KOPT-K1 (cell line): ENCODE results near the gene TLR10.

Source experiments
- H3K27ac ChIP-seq: fragments of 200-600 bp; sonication (generic); 2 replicates; pipeline ENCODE4 v1.5.1; 2016; ENCODE audit warnings: antibody characterized with exemption, mild to moderate bottlenecking, low read depth, low read length; ENCODE audit not compliant: poor library complexity, severe bottlenecking
- H3K36me3 ChIP-seq: fragments of 200-600 bp; sonication (generic); 2 replicates; pipeline ENCODE4 v1.5.1; 2017; ENCODE audit warnings: antibody characterized with exemption, mild to moderate bottlenecking, low read length, moderate library complexity; ENCODE audit not compliant: insufficient read depth
- H3K9me3 ChIP-seq: fragments of 200-600 bp; sonication (generic); 2 replicates; pipeline ENCODE4 v1.5.1; 2017; ENCODE audit warnings: antibody characterized with exemption, low read length, mild to moderate bottlenecking; ENCODE audit not compliant: insufficient read depth, poor library complexity, severe bottlenecking

Gene TLR10

DNA sequence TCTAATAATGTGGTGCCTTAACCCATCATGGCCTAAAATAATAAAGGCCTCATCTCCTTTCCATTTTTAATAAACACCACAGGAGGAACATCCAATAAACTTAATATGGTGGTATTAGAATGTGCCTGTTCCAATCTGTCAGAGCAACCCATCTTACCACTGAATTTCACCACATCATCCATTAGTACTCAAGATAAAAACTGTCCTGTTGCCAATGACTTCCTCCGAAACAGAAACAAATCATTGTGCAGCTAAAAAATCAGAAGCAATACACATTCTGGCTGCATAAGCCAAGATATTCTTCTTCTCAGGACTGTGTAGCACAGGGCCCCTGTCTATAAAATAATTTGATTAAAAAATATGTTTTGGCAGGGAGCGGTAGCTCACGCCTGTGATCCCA, 18.5 kb downstream of the TLR10 start:
- Histone ChIP-seq H3K27ac (no peak overlapping the region), H3K36me3 (no peaks in the 10 kb centered on the region)

DNA sequence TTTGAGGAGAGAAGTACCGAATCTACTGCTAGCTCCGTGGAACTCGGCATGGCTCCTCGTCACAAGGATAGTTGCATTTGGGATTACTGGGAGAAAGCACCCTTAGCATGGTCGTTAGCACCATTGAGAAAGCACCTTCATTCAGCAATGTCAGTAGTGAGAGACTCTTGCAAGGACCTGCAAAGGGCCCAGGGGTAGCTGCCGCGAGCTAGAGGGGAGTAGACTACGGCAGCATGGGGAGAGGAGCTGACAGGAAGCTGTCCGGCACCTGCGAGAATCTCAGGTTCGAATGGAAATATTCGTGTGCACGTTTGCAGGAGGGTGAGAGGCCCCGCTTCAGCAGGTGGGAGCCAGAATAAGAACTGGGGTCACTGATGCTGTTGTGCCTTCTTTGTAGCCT, 20.2 kb downstream of the TLR10 start:
- no peak overlapping the region for H3K27ac ChIP-seq
- H3K9me3 ChIP-seq = no peaks in the 10 kb centered on the region
- H3K36me3 ChIP-seq = no peaks in the 10 kb centered on the region

More for the DNA sequence above, 18.5 kb downstream of the TLR10 start:
- no peaks in the 10 kb centered on the region for H3K9me3 ChIP-seq

DNA sequence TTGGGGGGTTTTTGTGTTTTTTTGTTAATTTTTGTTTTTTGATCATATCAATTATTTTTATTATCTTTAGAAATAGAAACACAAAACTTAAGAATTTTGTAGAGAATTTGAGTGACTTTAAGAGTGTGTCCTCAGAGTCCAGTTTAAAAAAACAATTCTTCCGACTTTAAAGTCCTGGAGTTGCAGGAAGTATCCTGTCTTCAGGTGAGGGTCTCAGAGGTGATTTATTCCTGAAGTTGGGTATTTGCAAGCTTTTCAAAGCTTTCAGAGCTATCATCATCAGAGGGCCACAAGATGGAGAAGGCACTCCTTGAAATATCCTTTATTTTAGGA, 23.0 kb downstream of the TLR10 start:
- no peaks in the 10 kb centered on the region for H3K36me3 ChIP-seq
- H3K27ac ChIP-seq = no peak overlapping the region

DNA sequence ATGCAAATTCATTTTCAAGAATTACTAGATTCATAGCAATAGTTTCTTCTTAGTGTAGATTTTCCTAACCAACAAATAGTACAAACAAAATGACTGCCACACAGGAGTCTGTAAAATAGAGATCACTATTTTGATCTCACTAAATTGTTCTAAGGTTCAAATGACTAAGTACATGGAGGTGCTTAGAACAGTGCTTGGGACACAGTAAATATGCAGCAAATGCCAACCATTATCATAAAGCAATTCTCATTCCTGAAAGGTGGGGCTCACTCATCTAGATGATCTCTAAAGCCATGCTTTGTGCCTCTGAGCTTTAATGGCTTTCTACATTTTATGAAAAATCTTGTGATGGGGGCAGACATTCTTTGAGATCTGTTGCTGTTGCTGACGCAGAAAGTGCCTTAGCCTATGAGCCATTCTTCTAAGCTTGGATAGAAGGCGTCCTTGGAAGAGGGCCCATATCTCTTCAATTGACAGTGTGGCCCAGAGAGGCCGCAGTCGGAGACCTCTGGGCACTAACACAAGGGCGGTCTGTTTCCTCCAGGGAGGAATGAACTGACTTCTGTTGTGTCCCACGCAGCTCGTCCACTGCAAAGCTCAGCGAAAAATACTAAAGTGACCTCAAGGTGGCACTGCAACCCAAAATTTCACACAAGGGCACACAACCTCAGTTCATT, 23.5 kb downstream of the TLR10 start:
- Histone ChIP-seq H3K36me3 (no peaks in the 10 kb centered on the region), H3K27ac (no peak overlapping the region), H3K9me3 (no peaks in the 10 kb centered on the region)

More for the DNA sequence above, 23.0 kb downstream of the TLR10 start:
- H3K9me3 ChIP-seq = no peaks in the 10 kb centered on the region

DNA sequence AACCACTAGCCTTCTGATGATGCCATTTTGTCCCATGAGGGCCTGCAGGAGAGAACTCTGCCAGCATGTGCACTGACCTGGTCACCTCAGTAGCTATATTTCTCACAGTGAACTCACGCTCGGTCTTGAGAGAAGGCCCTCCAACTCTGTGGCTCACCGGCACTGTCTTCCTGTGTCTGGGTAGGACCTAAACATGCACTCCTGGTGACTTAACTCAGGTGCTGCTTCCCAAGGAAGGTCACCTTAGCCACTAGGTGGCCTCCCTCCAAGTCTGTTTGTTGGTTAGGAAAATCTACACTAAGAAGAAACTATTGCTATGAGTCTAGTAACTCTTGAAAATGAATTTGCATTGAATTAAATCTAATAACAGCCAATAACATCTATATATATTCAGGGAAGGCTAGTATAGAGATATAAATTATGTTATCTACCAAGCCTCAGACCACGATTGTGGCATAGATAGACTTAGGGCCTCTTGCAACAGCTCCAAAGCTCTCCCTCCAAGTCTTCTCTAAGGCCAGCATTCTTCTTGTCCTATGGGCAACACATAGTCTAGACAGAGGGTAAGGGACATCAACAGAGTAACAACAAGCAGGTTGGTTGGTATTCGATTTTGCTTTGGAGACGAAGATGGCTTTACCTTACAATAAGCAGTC, 24.7 kb downstream of the TLR10 start:
- Histone ChIP-seq H3K9me3 (no peaks in the 10 kb centered on the region), H3K27ac (no peak overlapping the region), H3K36me3 (no peaks in the 10 kb centered on the region)

DNA sequence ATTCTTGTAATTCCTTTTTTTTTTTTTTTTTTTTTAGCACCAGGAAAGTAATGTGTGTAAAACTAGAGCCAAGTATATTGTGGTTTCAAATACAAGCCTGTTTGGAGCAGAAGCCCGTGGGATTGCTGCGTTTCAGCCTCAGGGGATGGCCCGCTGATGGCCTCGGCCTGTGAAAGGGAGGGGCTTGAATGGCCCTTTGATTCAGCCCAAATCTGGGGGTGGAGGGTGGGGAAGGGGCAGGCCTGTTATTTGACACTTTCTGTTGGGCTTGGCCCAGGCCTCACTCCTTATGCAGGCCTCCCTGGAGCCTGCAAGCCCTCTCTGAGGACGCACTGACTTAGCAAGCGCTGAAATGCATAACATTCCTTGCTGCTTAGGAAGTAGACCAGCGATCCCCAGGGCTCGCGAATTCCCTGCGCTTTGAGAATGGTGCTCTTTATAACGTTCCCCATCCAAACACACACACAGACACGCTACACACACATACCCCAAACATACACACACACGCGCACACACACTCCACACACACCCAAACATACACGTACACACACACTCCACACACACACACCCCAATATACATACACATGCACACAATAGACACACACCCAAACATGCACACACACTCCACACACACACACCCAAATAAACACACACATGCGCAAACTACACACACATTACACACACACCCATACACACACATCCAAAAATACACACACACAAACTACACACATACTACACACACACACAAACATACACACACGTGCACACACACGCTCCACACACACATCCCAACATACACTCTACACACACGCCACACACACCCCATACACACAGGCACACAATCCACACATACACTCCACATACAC, 29.6 kb downstream of the TLR10 start:
- Histone ChIP-seq H3K9me3 (peaks cover 5% of the 10 kb centered on the region), H3K27ac (no peak overlapping the region), H3K36me3 (no peaks in the 10 kb centered on the region)

DNA sequence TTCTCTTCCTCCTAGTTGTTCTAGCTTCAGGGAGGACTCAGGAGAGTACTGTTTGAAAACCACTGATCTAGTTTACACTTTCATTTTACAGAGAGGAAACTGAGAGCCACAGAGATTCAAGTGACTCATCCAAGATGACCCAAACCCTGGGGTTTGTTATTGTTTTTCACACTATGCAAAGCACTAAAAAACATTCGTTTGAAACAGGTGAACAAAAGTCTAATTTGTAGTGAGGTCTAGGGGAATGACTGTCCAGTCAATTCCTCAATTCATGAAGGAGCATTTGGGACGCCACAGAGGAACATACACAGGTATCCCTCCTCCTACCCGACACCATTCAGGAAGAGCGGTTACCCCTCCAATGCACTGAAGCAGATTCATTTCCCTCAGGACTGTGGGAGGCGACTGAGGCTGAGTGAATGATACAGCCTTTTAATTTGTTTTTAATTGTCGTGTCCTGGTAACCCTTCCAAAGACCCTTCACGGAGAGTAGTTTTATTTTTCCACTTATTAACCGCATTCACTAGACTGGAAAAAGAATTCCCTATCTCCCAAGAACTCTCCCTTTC, 30.3 kb downstream of the TLR10 start:
- Histone ChIP-seq H3K36me3 (no peaks in the 10 kb centered on the region), H3K27ac (no peak overlapping the region), H3K9me3 (peaks cover 12% of the 10 kb centered on the region)

DNA sequence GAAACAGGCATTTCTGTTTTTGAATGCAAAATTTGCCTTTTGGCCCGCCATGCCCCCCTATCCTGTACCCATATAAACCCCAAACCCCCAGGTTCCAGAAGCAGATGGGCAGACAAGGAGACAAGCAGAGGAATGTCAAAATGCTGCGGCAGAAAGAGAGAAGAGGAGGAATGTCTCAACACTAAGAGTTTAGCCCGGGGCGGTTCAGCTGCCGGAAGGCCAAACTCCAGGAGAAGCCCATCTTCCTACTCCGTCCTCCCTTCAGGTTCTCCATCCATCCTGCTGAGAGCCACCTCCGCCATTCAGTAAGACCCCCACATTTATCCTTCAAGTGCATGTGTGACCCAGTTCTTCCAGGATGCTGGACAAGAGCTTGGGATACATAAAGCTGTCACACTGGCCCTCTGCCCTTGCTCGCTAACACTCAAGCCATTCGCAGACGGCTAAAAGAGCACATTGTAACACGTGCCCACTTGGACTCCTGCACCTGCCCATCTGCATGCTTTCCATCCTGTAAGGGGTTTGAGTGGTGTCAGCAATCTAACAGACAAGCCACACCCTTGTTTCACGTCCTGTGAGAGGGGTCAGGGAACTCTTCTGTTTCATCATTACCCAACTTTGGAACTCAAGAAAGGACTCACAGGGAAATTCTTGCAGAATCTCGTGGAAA, 31.3 kb downstream of the TLR10 start:
- Histone ChIP-seq H3K36me3 (no peaks in the 10 kb centered on the region), H3K27ac (no peak overlapping the region), H3K9me3 (peaks cover 22% of the 10 kb centered on the region)

DNA sequence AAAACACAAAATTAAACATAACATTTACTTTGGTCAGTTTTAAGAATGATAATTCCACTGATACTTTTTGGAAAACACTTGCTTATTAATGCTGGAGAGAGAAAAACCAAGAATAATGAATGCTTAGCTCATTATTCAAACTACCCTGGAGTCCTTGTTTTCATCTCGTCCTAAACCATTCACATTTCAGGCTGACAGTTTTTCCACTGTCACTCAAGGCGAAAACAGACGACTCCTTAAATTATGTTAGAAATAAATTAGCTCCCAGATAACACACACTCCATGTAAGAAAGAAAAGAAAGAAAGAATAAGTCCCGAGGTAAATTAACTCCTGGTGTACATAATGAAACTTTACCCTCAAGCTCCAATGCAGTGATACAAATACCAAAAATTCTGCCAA, 33.5 kb downstream of the TLR10 start:
- Histone ChIP-seq H3K27ac (no peak overlapping the region), H3K36me3 (no peaks in the 10 kb centered on the region), H3K9me3 (peaks cover 23% of the 10 kb centered on the region)

DNA sequence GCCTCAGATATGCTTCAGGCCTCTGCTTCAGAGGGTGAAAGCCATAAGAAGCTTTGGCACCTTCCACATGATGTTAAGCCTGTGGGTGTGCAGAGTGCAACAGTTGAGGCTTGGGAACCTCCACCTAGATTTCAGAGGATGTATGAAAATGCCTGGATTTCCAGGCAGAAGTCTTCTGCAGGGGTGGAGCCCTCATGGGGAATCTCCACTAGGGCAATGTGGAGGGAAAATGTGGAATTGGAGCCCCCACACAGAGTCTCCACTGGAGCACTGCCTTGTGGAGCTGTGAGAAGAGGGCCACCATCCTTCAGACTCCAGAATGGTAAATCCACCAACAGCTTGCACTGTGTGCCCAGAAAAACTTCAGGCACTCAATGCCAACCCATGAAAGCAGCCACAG, 35.2 kb downstream of the TLR10 start:
- no peak overlapping the region for H3K27ac ChIP-seq
- peaks cover 23% of the 10 kb centered on the region for H3K9me3 ChIP-seq
- H3K36me3 ChIP-seq = no peaks in the 10 kb centered on the region

DNA sequence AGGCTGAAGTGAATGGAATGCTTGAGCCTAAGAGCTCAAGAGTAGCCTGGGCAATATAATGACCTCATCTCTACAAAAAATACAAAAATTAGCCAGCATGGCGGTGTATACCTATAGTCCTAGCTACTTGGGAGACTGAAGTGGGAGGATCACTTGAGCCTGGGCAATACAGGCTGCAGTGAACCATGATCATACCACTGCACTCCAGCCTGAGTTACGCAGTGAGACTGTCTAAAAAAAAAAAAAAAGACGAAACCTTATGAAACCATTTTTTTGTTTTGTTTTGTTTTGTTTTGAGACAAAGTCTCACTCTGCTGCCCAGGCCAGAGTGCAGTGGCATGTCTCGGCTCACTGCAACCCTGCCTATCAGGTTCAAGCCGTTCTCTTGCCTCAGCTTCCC, 36.9 kb downstream of the TLR10 start:
- H3K9me3 ChIP-seq = peaks cover 23% of the 10 kb centered on the region
- H3K27ac ChIP-seq = no peak overlapping the region
- no peaks in the 10 kb centered on the region for H3K36me3 ChIP-seq

DNA sequence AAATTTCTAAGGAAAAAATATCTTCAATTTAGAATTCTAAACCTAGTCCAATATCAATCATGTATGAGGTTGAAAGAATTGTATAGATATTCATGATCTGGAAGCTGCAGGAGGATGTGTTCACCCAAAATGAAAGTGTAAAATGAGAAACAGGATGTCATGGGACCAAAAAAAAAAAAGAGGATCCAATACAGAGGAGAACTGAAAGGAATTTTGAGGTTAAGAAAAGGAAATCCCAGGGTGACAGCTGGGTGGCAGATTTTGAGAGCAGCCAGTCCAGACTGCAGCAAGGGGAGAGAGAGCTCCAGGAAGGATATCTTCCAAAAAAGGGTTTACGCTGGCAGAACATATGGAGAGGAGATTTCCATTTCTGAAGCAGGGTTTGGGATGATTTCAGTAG, 38.9 kb downstream of the TLR10 start:
- Histone ChIP-seq H3K27ac (no peak overlapping the region), H3K36me3 (no peaks in the 10 kb centered on the region), H3K9me3 (peaks cover 23% of the 10 kb centered on the region)

DNA sequence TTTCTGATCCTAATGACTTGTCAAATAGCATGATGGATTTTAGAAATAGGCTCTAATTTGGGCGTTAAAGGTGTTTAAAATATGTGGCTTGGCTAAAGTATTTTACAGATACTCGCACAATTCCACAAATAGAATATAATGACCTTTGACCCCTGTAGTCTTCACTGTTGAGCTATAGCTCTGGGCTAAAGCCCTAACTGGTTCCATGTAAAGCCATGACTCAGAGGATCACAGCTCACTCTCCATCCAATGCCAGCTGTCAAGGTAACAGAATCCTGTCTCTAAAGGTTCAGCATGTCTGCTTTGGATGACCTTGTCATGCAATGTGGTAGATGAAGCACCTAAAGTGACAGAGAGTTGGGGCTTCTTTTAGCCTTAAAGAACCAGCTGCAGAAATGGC, 42.5 kb downstream of the TLR10 start:
- H3K9me3 ChIP-seq = no peaks in the 10 kb centered on the region
- H3K27ac ChIP-seq = no peak overlapping the region
- H3K36me3 ChIP-seq = no peaks in the 10 kb centered on the region

DNA sequence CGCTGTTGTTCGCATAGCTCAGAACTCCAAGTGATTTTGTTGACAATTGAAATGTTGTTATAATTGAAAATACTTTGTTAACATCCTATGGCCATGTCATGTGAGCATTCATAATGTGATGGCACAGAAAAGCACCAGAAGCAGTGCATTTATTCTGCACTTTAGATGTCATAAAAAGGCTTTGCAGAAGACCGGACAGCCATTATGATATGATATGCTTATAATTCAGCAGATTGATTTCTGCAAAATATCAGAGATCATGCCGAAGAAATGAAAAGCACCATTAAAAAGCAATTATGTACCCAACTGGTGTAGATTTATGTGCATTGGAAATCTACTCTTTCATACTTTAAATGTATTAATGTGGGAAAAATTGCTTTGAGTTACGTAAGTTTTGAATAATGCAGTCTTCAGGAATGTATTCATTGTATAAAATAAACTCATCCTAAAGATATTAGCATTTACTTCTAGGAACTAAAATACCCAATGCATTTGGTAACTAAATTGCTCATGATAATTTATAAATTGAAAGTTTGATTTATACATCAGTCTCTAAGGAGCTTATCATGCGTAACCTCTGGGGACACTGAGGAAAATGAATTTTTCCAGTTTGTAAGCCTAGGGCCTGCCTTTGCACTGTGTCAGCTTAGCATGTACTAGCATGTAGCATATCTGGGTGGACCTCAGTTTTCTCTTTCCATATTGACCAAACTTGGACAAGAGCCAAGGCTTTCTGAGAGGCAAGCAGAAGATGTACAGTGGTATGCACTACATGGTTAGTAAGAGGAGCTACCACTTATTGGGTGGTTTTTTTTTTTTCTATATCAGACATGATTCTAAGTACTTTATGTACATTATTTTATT, 43.6 kb downstream of the TLR10 start:
- no peak overlapping the region for H3K27ac ChIP-seq
- H3K9me3 ChIP-seq = no peaks in the 10 kb centered on the region
- H3K36me3 ChIP-seq = no peaks in the 10 kb centered on the region
